Measurements from ENCODE around the gene ERMAP. TPM values are rescaled to one million over a fixed set of nuclear protein-coding genes. Genes with fewer than 3 reads are reported as not detected.

ERMAP gene
- total RNA-seq, 1 experiment from 2014 or later, result 8.2 TPM

- Histone ChIP-seq H3K9me3 (replicated peaks) (no peaks in the 10 kb centered on the region), H3K27me3 (replicated peaks) (peaks cover 5% of the 10 kb centered on the region; the same call in 1 of the 2 replicates), H3K36me3 (no peaks in the 10 kb centered on the region), H3K4me1 (replicated peaks) (peaks cover 6% of the 10 kb centered on the region), H3K27ac (no peak overlapping the region), H3K4me3 (no peak overlapping the region)
- DNase-seq (ENCODE audit: low read depth in 1 of 2, low spot score in 2 of 2), result peak in 1 of 2 experiments; percentile 18
Observed at GRCh38 chr1:42886046-42886739, 69.3 kb downstream of the ERMAP start.

DNA sequence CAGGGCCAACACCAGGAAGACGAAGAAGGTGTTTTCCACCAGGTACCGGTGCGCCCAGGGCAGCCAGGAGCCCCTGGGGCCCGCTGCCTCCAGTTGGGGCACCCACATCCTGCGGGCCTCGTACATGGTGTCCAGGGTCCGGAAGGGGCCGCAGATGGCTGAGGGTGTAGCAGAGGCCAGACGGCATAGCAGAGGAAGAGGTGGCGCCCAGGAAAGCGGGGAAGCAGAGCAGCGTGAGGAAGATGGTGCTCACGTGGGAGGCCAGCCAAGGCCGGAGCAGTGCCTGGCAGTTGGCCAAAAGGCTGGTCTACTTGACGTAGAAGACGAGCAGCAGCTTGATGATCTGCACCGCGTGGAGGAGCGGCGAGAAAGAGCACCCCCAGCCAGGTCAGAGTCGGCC, 69.9 kb downstream of the ERMAP start:
- Histone ChIP-seq H3K9me3 (replicated peaks) (no peaks in the 10 kb centered on the region), H3K27ac (no peak overlapping the region), H3K36me3 (no peaks in the 10 kb centered on the region), H3K4me3 (no peak overlapping the region), H3K4me1 (replicated peaks) (peaks cover 6% of the 10 kb centered on the region), H3K27me3 (replicated peaks) (peaks cover 5% of the 10 kb centered on the region; the same call in 1 of the 2 replicates)
- DNase-seq (ENCODE audit: low read depth in 1 of 2, low spot score in 2 of 2), result no peak

GRCh38 chr1:42887366-42887765, 70.4 kb downstream of the ERMAP start:
- no peak overlapping the region for H3K27ac ChIP-seq
- no peak overlapping the region for H3K4me3 ChIP-seq
- H3K27me3 ChIP-seq (replicated peaks), result peaks cover 5% of the 10 kb centered on the region; the same call in 1 of the 2 replicates
- H3K36me3 ChIP-seq, result no peaks in the 10 kb centered on the region
- H3K4me1 ChIP-seq (replicated peaks), result peaks cover 6% of the 10 kb centered on the region
- DNase-seq (ENCODE audit: low read depth in 1 of 2, low spot score in 2 of 2), result no peak
- no peaks in the 10 kb centered on the region for H3K9me3 ChIP-seq (replicated peaks)

DNA sequence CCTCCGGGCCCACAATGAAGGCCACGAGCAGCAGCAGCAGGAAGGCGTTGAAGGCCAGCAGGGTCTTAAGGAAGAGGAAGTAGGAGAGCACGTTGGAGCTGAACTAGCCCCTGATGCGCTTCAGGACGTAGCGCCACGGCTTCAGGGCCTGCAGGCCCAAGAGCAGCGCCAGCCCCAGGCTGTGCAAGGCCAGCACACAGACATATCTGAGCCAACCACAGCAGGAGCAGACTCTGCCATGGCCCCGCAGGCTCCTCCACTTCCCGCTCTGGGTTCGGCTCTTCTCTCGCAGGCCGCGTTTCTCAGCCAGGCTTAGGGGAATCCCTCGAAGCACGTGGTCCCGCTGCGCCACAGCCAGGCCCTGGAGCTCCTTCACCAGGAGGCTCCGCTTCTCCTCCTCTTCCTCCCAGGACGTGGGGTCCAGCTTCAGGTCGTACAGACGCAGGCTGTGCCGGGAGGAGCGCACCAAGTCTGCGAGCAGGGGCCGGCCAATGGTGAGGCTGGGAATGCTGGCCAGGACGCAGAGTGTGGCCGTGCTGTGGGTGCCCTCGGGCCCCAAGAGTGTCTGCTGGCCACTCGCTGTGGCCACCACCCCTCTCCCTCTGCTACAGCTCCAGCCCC, 71.2 kb downstream of the ERMAP start:
- peaks cover 6% of the 10 kb centered on the region for H3K4me1 ChIP-seq (replicated peaks)
- no peaks in the 10 kb centered on the region for H3K9me3 ChIP-seq (replicated peaks)
- no peak overlapping the region for H3K4me3 ChIP-seq
- H3K27ac ChIP-seq, result no peak overlapping the region
- no peak for DNase-seq (ENCODE audit: low read depth in 1 of 2, low spot score in 2 of 2)
- H3K27me3 ChIP-seq (replicated peaks), result no peaks in the 10 kb centered on the region
- no peaks in the 10 kb centered on the region for H3K36me3 ChIP-seq

- Histone ChIP-seq H3K4me3 (no peak overlapping the region), H3K27ac (no peak overlapping the region), H3K36me3 (no peaks in the 10 kb centered on the region), H3K27me3 (replicated peaks) (no peaks in the 10 kb centered on the region), H3K9me3 (replicated peaks) (no peaks in the 10 kb centered on the region), H3K4me1 (replicated peaks) (peaks cover 6% of the 10 kb centered on the region)
- no peak for DNase-seq (ENCODE audit: low read depth in 1 of 2, low spot score in 2 of 2)
Observed at GRCh38 chr1:42889264-42889663, 72.3 kb downstream of the ERMAP start.

GRCh38 chr1:42891465-42892138, 74.7 kb downstream of the ERMAP start:
- no peak overlapping the region for H3K27ac ChIP-seq
- H3K9me3 ChIP-seq (replicated peaks), result no peaks in the 10 kb centered on the region
- no peak overlapping the region for H3K4me3 ChIP-seq
- no peak for DNase-seq (ENCODE audit: low read depth in 1 of 2, low spot score in 2 of 2)
- no peaks in the 10 kb centered on the region for H3K36me3 ChIP-seq
- H3K27me3 ChIP-seq (replicated peaks), result no peaks in the 10 kb centered on the region
- no peaks in the 10 kb centered on the region for H3K4me1 ChIP-seq (replicated peaks)

Other genes starting within 250 kb of the ERMAP start
- 68.4 and 110 TPM in 2 replicates for gene PPIH, start 158.7 kb upstream of the ERMAP start, total RNA-seq (2014; rRNA removed; shearing (Covaris generic))
- gene YBX1, start 134.7 kb upstream of the ERMAP start, total RNA-seq (2014; rRNA removed; shearing (Covaris generic)), result 838 and 1,346 TPM in 2 replicates
- gene CLDN19, start 76.9 kb upstream of the ERMAP start, total RNA-seq (2014; rRNA removed; shearing (Covaris generic)), result not detected in 2 replicates
- 182 and 295 TPM in 2 replicates for gene P3H1, start 50.1 kb upstream of the ERMAP start, total RNA-seq (2014; rRNA removed; shearing (Covaris generic))
- 0.69 and 4.2 TPM in 2 replicates for gene C1orf50, start 49.9 kb upstream of the ERMAP start, total RNA-seq (2014; rRNA removed; shearing (Covaris generic))
- gene TMEM269, start 32.1 kb upstream of the ERMAP start, total RNA-seq (2014; rRNA removed; shearing (Covaris generic)), result not detected in 2 replicates
- gene SVBP, start 275 bp downstream of the ERMAP start, total RNA-seq (2014; rRNA removed; shearing (Covaris generic)), result 46.6 and 48.0 TPM in 2 replicates
- 7.3 and 7.9 TPM in 2 replicates for gene ZNF691, start 29.5 kb downstream of the ERMAP start, total RNA-seq (2014; rRNA removed; shearing (Covaris generic))
- 115 and 173 TPM in 2 replicates for gene SLC2A1, start 141.7 kb downstream of the ERMAP start, total RNA-seq (2014; rRNA removed; shearing (Covaris generic))